Naive B cell (primary cell): ENCODE measurements around the gene CRELD1. TPM values are rescaled to one million over a fixed set of nuclear protein-coding genes. Genes with fewer than 3 reads are reported as not detected.

Experiments used
- ATAC-seq, 2 donors: fragments of 150-1000 bp; cut with Tn5 transposase; 2 replicates each; pipeline ENCODE4 v1.10.0; 2021; ENCODE audit warnings: low read depth in 2 of 2, mild to moderate bottlenecking in 2 of 2, moderate library complexity in 2 of 2
- DNase-seq: peaks from one replicate; pipeline ENCODE4 v3.0.0; 2022
- H3K27ac Mint-ChIP-seq, 6 donors: one replicate each; pipeline ENCODE4 v1.8.0; 2020 to 2022; ENCODE audit warnings: mild to moderate bottlenecking in 6 of 6, mixed read lengths in 6 of 6, moderate library complexity in 5 of 6, inconsistent platforms in 2 of 6
- H3K27me3 Mint-ChIP-seq, 3 donors: one replicate each; pipeline ENCODE4 v1.8.0; 2021 to 2022; ENCODE audit warnings: mixed read lengths in 3 of 3, mild to moderate bottlenecking in 1 of 3
- H3K36me3 Mint-ChIP-seq, 2 donors: one replicate each; pipeline ENCODE4 v1.8.0; 2020 to 2022; ENCODE audit warnings: mixed read lengths in 2 of 2, inconsistent platforms in 1 of 2, mild to moderate bottlenecking in 1 of 2
- H3K4me1 Mint-ChIP-seq, 3 donors: one replicate each; pipeline ENCODE4 v1.8.0; 2020 to 2022; ENCODE audit warnings: mixed read lengths in 3 of 3, inconsistent platforms in 1 of 3, mild to moderate bottlenecking in 1 of 3, moderate library complexity in 1 of 3
- H3K4me3 Mint-ChIP-seq, 8 donors: one replicate each; pipeline ENCODE4 v1.8.0; 2020 to 2022; ENCODE audit warnings: mild to moderate bottlenecking in 8 of 8, mixed read lengths in 8 of 8, moderate library complexity in 8 of 8, inconsistent platforms in 2 of 8
- H3K9me3 Mint-ChIP-seq, 7 donors: one replicate each; pipeline ENCODE4 v1.8.0; 2020 to 2022; ENCODE audit warnings: mixed read lengths in 7 of 7, mild to moderate bottlenecking in 5 of 7, inconsistent platforms in 2 of 7, moderate library complexity in 1 of 7
- polyA plus RNA-seq, 6 donors: library from polyadenylated mRNA; unstranded; fragments of 300-500 nt; fragmentation: Illumina TruSeq; gene quantifications; one replicate each; pipeline ENCODE4 v1.2.3, GENCODE V29; 2021; ENCODE audit warnings: low read depth in 6 of 6

Gene CRELD1
- polyA plus RNA-seq, 6 donors from 2014 or later: 16.5 to 60.6 (median 27.5) TPM

- Mint-ChIP-seq H3K9me3 (no peaks in the 10 kb centered on the region), H3K27me3 (peaks cover 0 to 24% (median 9%) of the 10 kb centered on the region in 3 donors), H3K36me3 (no peaks in the 10 kb centered on the region), H3K4me3 (no peak overlapping the region), H3K27ac (no peak overlapping the region), H3K4me1 (peaks cover 8 to 24% (median 21%) of the 10 kb centered on the region in 3 donors)
- ATAC-seq (no peak), DNase-seq (no peak)
Observed at GRCh38 chr3:9911863-9912262, 21.8 kb upstream of the CRELD1 start.

GRCh38 chr3:9912294-9912935, 21.2 kb upstream of the CRELD1 start:
- Mint-ChIP-seq H3K4me1 (peaks cover 9 to 25% (median 25%) of the 10 kb centered on the region in 3 donors), H3K27ac (no peak overlapping the region), H3K27me3 (peaks cover 0 to 24% (median 9%) of the 10 kb centered on the region in 3 donors), H3K4me3 (no peak overlapping the region), H3K36me3 (no peaks in the 10 kb centered on the region), H3K9me3 (no peaks in the 10 kb centered on the region)
- DNase-seq: no peak
- no peak for ATAC-seq

GRCh38 chr3:9913601-9914000, 20.0 kb upstream of the CRELD1 start:
- DNase-seq (no peak), ATAC-seq (no peak)
- Mint-ChIP-seq H3K36me3 (no peaks in the 10 kb centered on the region), H3K27me3 (peaks cover 0 to 24% (median 9%) of the 10 kb centered on the region in 3 donors), H3K27ac (no peak overlapping the region), H3K9me3 (no peaks in the 10 kb centered on the region), H3K4me1 (peaks cover 9 to 25% (median 25%) of the 10 kb centered on the region in 3 donors), H3K4me3 (peak overlapping the region in 2 of 8 donors; percentile 21 to 22)

DNA sequence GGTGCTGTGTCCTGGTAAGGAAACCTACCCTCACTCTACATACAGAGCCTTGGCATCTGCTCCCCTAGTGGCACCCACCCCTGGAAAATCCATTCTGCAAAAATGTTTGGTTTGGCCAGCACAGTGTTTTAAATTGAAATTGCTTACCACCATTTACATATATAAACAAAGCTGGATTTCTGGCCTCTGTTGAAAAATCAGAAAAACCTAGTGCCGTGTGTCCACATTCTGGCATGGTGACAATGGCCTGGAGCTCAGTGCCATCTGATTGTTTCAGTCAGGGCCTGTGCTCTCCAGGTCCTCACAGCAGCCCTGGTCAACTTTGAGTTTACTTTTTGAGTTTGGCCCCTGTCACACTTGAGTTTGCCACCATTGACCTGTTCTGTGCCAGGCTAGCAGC, 19.6 kb upstream of the CRELD1 start:
- Mint-ChIP-seq H3K4me3 (peak overlapping the region in 4 of 8 donors; percentile 21 to 76 (median 30)), H3K4me1 (peaks cover 9 to 25% (median 23%) of the 10 kb centered on the region in 3 donors), H3K27ac (no peak overlapping the region), H3K36me3 (no peaks in the 10 kb centered on the region), H3K9me3 (no peaks in the 10 kb centered on the region), H3K27me3 (peaks cover 0 to 24% (median 9%) of the 10 kb centered on the region in 3 donors)
- DNase-seq (no peak), ATAC-seq (no peak)

DNA sequence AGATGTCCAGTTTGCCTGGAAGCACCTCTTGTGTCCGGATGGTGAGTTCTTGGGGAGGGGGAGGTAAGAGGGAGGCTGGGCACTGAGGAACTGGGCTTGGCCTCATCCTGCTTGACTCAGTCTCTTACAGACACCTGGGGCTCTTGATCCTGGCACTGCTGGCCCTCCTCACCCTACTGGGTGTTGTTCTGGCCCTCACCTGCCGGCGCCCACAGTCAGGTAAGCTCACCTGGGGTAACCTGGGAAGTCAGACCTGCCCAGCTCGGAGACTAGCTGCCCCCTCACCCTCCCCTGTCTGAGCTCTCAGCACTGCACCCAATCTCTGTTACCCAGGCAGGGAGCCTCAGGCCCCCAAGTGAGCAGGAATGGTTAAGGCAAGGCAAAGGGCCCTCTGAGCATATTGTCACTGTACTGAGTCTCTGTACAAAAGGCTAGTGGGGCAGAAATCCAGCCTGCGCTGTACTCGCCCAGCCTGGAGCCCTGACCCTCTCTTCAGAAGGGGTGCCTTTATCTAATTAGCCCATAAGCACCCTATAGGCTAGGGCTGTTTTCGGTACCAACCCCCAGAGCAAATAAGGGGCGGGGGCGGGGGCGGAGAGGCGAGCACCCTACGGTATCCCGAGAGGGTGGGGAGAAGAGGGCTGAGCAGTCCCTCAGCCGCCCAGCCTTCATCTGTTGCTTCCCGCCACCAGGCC, 18.9 kb upstream of the CRELD1 start:
- Mint-ChIP-seq H3K36me3 (no peaks in the 10 kb centered on the region), H3K27me3 (peaks cover 0 to 24% (median 9%) of the 10 kb centered on the region in 3 donors), H3K4me1 (peaks cover 9 to 25% (median 19%) of the 10 kb centered on the region in 3 donors), H3K4me3 (peak overlapping the region; percentile 27 to 82 (median 72)), H3K9me3 (no peaks in the 10 kb centered on the region), H3K27ac (no peak overlapping the region)
- ATAC-seq (peak in 1 of 2 donors; percentile 2), DNase-seq (no peak)

- Mint-ChIP-seq H3K4me1 (peaks cover 9 to 25% (median 19%) of the 10 kb centered on the region in 3 donors), H3K9me3 (no peaks in the 10 kb centered on the region), H3K27ac (peak overlapping the region in 1 of 6 donors; percentile 86), H3K4me3 (peak overlapping the region; percentile 75 to 89 (median 84)), H3K27me3 (peaks cover 0 to 24% (median 9%) of the 10 kb centered on the region in 3 donors), H3K36me3 (no peaks in the 10 kb centered on the region)
- peak; percentile 50 to 61 for ATAC-seq
- no peak for DNase-seq
Observed at GRCh38 chr3:9915254-9916141, 18.1 kb upstream of the CRELD1 start.

DNA sequence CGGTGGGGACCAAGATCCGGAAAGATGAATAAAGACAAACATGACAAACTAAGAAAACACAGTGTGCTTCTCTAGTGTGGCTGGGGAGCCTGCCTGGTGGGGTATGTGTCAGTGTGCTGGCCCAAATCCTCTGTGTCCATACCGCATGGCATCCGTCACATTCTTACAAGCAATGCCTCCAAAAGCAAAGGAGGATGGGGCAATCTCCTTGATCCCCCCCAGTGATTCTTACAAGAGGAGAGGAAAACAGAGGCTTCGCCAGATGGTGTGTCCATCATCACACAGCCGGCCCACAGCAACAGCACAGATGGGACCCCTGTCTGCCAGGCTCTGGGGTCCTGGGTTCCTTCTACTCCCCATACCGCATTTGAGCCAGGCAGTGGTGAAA, 17.3 kb upstream of the CRELD1 start:
- H3K27me3 Mint-ChIP-seq: peaks cover 0 to 21% (median 9%) of the 10 kb centered on the region in 3 donors
- no peaks in the 10 kb centered on the region for H3K9me3 Mint-ChIP-seq
- peaks cover 9 to 25% (median 19%) of the 10 kb centered on the region in 3 donors for H3K4me1 Mint-ChIP-seq
- ATAC-seq (no peak), DNase-seq (no peak)
- H3K27ac Mint-ChIP-seq: peak overlapping the region in 2 of 6 donors; percentile 36 to 42
- no peaks in the 10 kb centered on the region for H3K36me3 Mint-ChIP-seq
- peak overlapping the region; percentile 66 to 85 (median 78) for H3K4me3 Mint-ChIP-seq

DNA sequence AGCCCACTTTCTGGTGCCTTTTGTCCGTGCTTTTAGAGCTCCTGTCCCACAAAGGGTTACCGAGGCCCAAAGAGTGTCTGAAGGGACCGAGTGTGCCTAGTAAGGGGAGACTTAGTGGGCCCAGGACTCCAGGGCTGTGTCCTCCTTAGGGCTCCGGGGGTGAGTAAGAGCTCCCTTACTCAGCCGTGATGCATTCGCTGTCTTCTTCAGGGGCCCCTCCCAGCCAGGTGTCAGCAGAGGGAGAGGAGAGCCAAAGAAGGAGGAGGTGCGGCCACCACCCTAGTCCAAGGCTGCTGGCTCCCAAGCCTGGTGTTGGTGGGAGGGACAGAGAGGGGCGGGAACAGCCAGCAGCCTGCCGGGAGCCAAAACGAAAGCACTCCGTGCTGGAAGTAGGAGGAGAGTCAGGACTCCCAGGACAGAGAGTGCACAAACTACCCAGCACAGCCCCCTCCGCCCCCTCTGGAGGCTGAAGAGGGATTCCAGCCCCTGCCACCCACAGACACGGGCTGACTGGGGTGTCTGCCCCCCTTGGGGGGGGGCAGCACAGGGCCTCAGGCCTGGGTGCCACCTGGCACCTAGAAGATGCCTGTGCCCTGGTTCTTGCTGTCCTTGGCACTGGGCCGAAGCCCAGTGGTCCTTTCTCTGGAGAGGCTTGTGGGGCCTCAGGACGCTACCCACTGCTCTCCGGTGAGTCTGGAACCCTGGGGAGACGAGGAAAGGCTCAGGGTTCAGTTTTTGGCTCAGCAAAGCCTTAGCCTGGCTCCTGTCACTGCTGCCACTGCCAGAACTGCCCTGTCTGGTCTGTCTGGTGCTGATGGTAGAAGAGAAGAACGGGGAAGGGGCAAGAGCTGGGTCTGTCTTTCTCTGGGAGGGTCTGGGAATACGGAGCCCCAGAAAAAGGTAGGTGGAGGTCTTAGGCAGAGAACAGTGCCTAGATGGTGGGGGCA, 16.6 kb upstream of the CRELD1 start, which contains the start of gene IL17RC:
Gene IL17RC (plus strand): TSS at position 365 of the 947 bp plus-strand sequence. CDS start 218 bp downstream, at position 583.
- H3K36me3 Mint-ChIP-seq: no peaks in the 10 kb centered on the region
- peak within 1 kb of the TSS; percentile 75 to 89 (median 84) for H3K4me3 Mint-ChIP-seq
- peaks cover 0 to 16% (median 7%) of the 10 kb centered on the region in 3 donors for H3K27me3 Mint-ChIP-seq
- H3K9me3 Mint-ChIP-seq: no peaks in the 10 kb centered on the region
- peak; percentile 49 to 51 for ATAC-seq
- peaks cover 9 to 25% (median 19%) of the 10 kb centered on the region in 3 donors for H3K4me1 Mint-ChIP-seq
- H3K27ac Mint-ChIP-seq: peak within 1 kb of the TSS in 5 of 6 donors; percentile 36 to 86 (median 49)
- no peak for DNase-seq

DNA sequence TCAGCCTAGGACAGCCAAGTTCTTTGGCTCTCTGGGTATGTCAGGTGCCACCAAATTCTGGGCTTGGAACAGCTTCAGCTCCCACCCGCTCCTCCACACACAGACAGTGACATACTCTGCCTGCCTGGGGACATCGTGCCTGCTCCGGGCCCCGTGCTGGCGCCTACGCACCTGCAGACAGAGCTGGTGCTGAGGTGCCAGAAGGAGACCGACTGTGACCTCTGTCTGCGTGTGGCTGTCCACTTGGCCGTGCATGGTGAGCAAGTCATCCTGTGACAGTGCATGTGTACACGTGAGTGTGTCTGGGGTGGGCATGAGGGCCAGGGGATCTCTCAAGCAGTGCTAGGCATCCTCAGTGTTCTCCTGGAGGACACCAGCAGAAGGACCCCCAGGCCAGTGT, 15.8 kb upstream of the CRELD1 start:
- no peak overlapping the region for H3K27ac Mint-ChIP-seq
- H3K4me3 Mint-ChIP-seq: peak overlapping the region in 4 of 8 donors; percentile 32 to 51 (median 48)
- peaks cover 0 to 11% (median 0%) of the 10 kb centered on the region in 3 donors for H3K27me3 Mint-ChIP-seq

GRCh38 chr3:9918261-9919038, 15.2 kb upstream of the CRELD1 start:
- Mint-ChIP-seq H3K4me3 (no peak overlapping the region), H3K36me3 (no peaks in the 10 kb centered on the region), H3K9me3 (no peaks in the 10 kb centered on the region)

More for the DNA sequence above, 15.8 kb upstream of the CRELD1 start:
- DNase-seq (no peak), ATAC-seq (no peak)
- Mint-ChIP-seq H3K36me3 (no peaks in the 10 kb centered on the region), H3K9me3 (no peaks in the 10 kb centered on the region), H3K4me1 (peaks cover 9 to 25% (median 19%) of the 10 kb centered on the region in 3 donors)

DNA sequence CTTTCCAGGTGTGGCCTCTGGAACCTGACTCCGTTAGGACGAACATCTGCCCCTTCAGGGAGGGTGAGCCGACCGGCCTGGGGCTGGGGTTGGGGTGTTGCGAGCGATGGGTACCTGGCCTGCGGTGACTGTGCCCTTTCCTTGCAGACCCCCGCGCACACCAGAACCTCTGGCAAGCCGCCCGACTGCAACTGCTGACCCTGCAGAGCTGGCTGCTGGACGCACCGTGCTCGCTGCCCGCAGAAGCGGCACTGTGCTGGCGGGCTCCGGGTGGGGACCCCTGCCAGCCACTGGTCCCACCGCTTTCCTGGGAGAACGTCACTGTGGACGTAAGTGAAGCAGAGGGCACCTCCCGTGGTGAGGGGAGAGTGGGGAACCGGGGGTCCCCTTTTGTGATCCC, 5.5 kb upstream of the CRELD1 start:
- ATAC-seq (no peak), DNase-seq (no peak)
- Mint-ChIP-seq H3K9me3 (no peaks in the 10 kb centered on the region), H3K36me3 (no peaks in the 10 kb centered on the region), H3K27ac (no peak overlapping the region), H3K4me3 (no peak overlapping the region), H3K27me3 (peaks cover 0 to 6% (median 5%) of the 10 kb centered on the region in 3 donors), H3K4me1 (peaks cover 11 to 31% (median 19%) of the 10 kb centered on the region in 3 donors)

More at GRCh38 chr3:9918261-9919038, 15.2 kb upstream of the CRELD1 start:
- no peak for DNase-seq
- peaks cover 0 to 11% (median 0%) of the 10 kb centered on the region in 3 donors for H3K27me3 Mint-ChIP-seq
- peak overlapping the region in 1 of 6 donors; percentile 73 for H3K27ac Mint-ChIP-seq
- ATAC-seq: no peak
- H3K4me1 Mint-ChIP-seq: peaks cover 9 to 25% (median 19%) of the 10 kb centered on the region in 3 donors
